K562 (cell line): ENCODE measurements around the gene NKD1. TPM values are rescaled to one million over a fixed set of nuclear protein-coding genes. Genes with fewer than 3 reads are reported as not detected.

Experiments
- ATAC-seq: fragments of 200-7000 bp; cut with Tn5 transposase; 3 replicates; pipeline ENCODE4 v1.9.1; 2020; ENCODE audit warnings: moderate library complexity
- BruUV-seq: library from RNA; stranded (reverse); fragments of 400-500 nt; replicated peaks from 2 replicates; lab custom pipeline; 2021; lab: Mats Ljungman, UMichigan
- CTCF ChIA-PET: fragments of 300-600 bp; formaldehyde crosslinking; extraction: SDS; loops from one replicate; lab custom pipeline; 2021; ENCODE audit warnings: low intra/inter-chr PET ratio; lab: Yijun Ruan, JAX
- POLR2A ChIA-PET: fragments of 300-600, 350-650 bp; sonication (Branson Sonifier 250); formaldehyde crosslinking; extraction: SDS; loops from one replicate; lab custom pipeline; 2021; ENCODE audit warnings: antibody characterized with exemption, inconsistent platforms; lab: Yijun Ruan, JAX
- DNase-seq, 4 experiments: peaks; one replicate each; pipeline versions ENCODE4 v3.0.0 to v3.0.0-alpha.2; 2011 to 2018; ENCODE audit warnings: low spot score in 3 of 4, mixed read lengths in 3 of 4; ENCODE audit errors: extremely low read depth in 1 of 4
- FAIRE-seq: peaks from 2 replicates; lab custom pipeline; 2011; peaks lifted over from hg19 to GRCh38; lab: Jason Lieb, UNC
- H2AFZ ChIP-seq: 2 replicates; pipeline ENCODE4 v1.6.0; 2011; ENCODE audit warnings: low read depth, low read length, control low read depth, inconsistent platforms
- H3K27ac ChIP-seq: fragments of 200-600 bp; 3 replicates; pipeline ENCODE4 v1.8.0; 2011; ENCODE audit warnings: low read depth, mild to moderate bottlenecking, control low read depth, inconsistent platforms, low read length, moderate library complexity, mixed read lengths; ENCODE audit errors: extremely low read depth
- H3K27me3 ChIP-seq, 2 experiments: fragments of 300-600 bp in 1 of 2; 2 replicates in 1 of 2; 3 replicates in 1 of 2; pipeline versions ENCODE4 v1.6.0 to v1.8.0; 2011; ENCODE audit warnings: inconsistent platforms in 2 of 2, low read length in 2 of 2, mild to moderate bottlenecking in 1 of 2, mixed read lengths in 1 of 2, moderate library complexity in 1 of 2; ENCODE audit not compliant: control insufficient read depth in 2 of 2, insufficient read depth in 2 of 2
- H3K36me3 ChIP-seq: fragments of 300-600 bp; 3 replicates; pipeline ENCODE4 v1.8.0; 2011; ENCODE audit warnings: mild to moderate bottlenecking, low read length, inconsistent platforms; ENCODE audit not compliant: control insufficient read depth, insufficient read depth
- H3K4me1 ChIP-seq, 2 experiments: fragments of 200-600 bp in 1 of 2; replicated peaks in 1 of 2; 2 replicates in 1 of 2; 3 replicates in 1 of 2; pipeline versions ENCODE4 v1.5.1 to v1.8.0; 2011; ENCODE audit warnings: inconsistent platforms in 2 of 2, low read length in 2 of 2, mild to moderate bottlenecking in 1 of 2, mixed read lengths in 1 of 2, moderate library complexity in 1 of 2; ENCODE audit not compliant: control insufficient read depth in 2 of 2, insufficient read depth in 2 of 2
- H3K4me2 ChIP-seq: 2 replicates; pipeline ENCODE4 v1.6.1; 2011; ENCODE audit warnings: low read length, control low read depth, inconsistent platforms, mixed read lengths; ENCODE audit not compliant: insufficient read depth
- H3K4me3 ChIP-seq: fragments of 200-600 bp; sonication (generic), shearing (Covaris generic); 2 replicates; pipeline ENCODE4 v1.5.1; 2016; ENCODE audit warnings: control low read depth, inconsistent platforms
- H3K79me2 ChIP-seq: fragments of 200-600 bp; 3 replicates; pipeline ENCODE4 v1.8.0; 2011; ENCODE audit warnings: low read length, inconsistent platforms; ENCODE audit not compliant: control insufficient read depth, insufficient read depth
- H3K9ac ChIP-seq, 2 experiments: 2 replicates each; pipeline versions ENCODE4 v1.6.0 to v1.6.1; 2011; ENCODE audit warnings: low read depth in 2 of 2, low read length in 2 of 2, control low read depth in 1 of 2, inconsistent platforms in 1 of 2, mild to moderate bottlenecking in 1 of 2, mixed read lengths in 1 of 2; ENCODE audit not compliant: insufficient read depth in 1 of 2
- H3K9me1 ChIP-seq: one replicate; pipeline ENCODE4 v1.6.0; 2011; ENCODE audit warnings: inconsistent platforms, mild to moderate bottlenecking, low read length, moderate library complexity; ENCODE audit not compliant: control insufficient read depth, insufficient read depth
- H3K9me3 ChIP-seq: replicated peaks from 2 replicates; pipeline ENCODE4 v1.5.1; 2011; ENCODE audit warnings: low read depth, low read length, inconsistent platforms; ENCODE audit not compliant: control insufficient read depth, insufficient read depth
- H4K20me1 ChIP-seq: replicated peaks from 2 replicates; pipeline ENCODE4 v1.6.1; 2011; ENCODE audit warnings: low read length, inconsistent platforms, mixed read lengths; ENCODE audit not compliant: control insufficient read depth, insufficient read depth
- EGR1 ChIP-seq: fragments of 450-650 bp; conservative IDR thresholded peaks from 2 replicates; pipeline ENCODE4 v1.6.1; 2017; ENCODE audit warnings: mild to moderate bottlenecking
- HEY1 ChIP-seq: fragments of 250-450 bp; sonication (Bioruptor Pico); IDR thresholded peaks from 2 replicates; pipeline ENCODE4 v1.5.0; 2020; ENCODE audit warnings: mild to moderate bottlenecking, moderate library complexity, borderline replicate concordance
- MCM2 ChIP-seq: fragments of 450-650 bp; IDR thresholded peaks from 2 replicates; pipeline ENCODE4 v1.6.1; 2017; ENCODE audit warnings: low read depth, mild to moderate bottlenecking
- MCM5 ChIP-seq: fragments of 450-650 bp; IDR thresholded peaks from 2 replicates; pipeline ENCODE4 v1.6.1; 2016; ENCODE audit warnings: low read depth
- MCM7 ChIP-seq, 2 experiments: fragments of 450-650 bp; IDR thresholded peaks; 2 replicates each; pipeline ENCODE4 v1.6.1; 2016 to 2018
- PTBP1 ChIP-seq: fragments of 200-400 bp; formaldehyde crosslinking; IDR thresholded peaks from 2 replicates; pipeline ENCODE4 v1.6.1; 2017; ENCODE audit warnings: low read depth, low read length
- XRCC4 ChIP-seq: IDR thresholded peaks from one replicate; pipeline ENCODE4 v1.6.1; 2011; ENCODE audit not compliant: insufficient read depth, insufficient read length; ENCODE audit errors: extremely low read depth
- WGBS: fragments of 100-300 bp; shearing (Covaris generic); methylation state at CpG from one replicate; pipeline ENCODE4 v1.1.6; 2016; ENCODE audit warnings: low coverage, mixed read lengths; ENCODE audit not compliant: insufficient coverage; ENCODE audit errors: missing lambda C conversion rate; 5-methylcytosine and 5-hydroxymethylcytosine counted together
- in situ Hi-C: fragments of 300-500 bp; cut with MboI; formaldehyde crosslinking; loops from 4 replicates; pipeline ENCODE4 v1.15.0; 2018; ENCODE audit warnings: inconsistent platforms, mixed read lengths
- intact Hi-C: fragments of 100-400 bp; cut with micrococcal nuclease; formaldehyde crosslinking; loops from 2 replicates; pipeline ENCODE4 v1.14.2; 2022
- polyA plus RNA-seq, 8 experiments: library from polyadenylated mRNA; depleted of rRNA in 4 of 8; stranded (reverse) in 5 of 8; unstranded in 3 of 8; fragments of >200 nt; fragmentation: Nextera tagmentation in 2 of 8; fragmentation: Illumina TruSeq in 1 of 8; extraction: Ambion mirVana in 2 of 8; extraction: Trizol in 1 of 8; gene quantifications; 2 replicates each; pipeline versions ENCODE4 v1.2.1 to v1.2.3, GENCODE V29; 2011 to 2014; ENCODE audit warnings: inconsistent platforms in 1 of 8, missing spikeins in 1 of 8
- total RNA-seq, 7 experiments: library from RNA; depleted of rRNA in 6 of 7; stranded (reverse); fragments of >200 nt in 6 of 7; fragmentation: Illumina TruSeq in 2 of 7; extraction: Trizol in 2 of 7; gene quantifications; 2 replicates each; pipeline versions ENCODE4 v1.2.1 to v1.2.3, GENCODE V29; 2011 to 2021; ENCODE audit warnings: low replicate concordance in 1 of 7
- TF ChIP-seq, protein P1 (sequence below): sonication (generic); formaldehyde crosslinking; IDR thresholded peaks from 2 replicates; pipeline ENCODE4 v1.8.0; 2023; ENCODE audit warnings: missing genetic modification reagents, mild to moderate bottlenecking, borderline replicate concordance

NKD1 gene
- total and polyA plus RNA-seq, 9 of the 15 experiments (the other 6 are each of a cell fraction or from before 2014, with no cell fraction given), result under 0.01 to 0.24 (median 0.04) TPM; not detected in 2

DNA sequence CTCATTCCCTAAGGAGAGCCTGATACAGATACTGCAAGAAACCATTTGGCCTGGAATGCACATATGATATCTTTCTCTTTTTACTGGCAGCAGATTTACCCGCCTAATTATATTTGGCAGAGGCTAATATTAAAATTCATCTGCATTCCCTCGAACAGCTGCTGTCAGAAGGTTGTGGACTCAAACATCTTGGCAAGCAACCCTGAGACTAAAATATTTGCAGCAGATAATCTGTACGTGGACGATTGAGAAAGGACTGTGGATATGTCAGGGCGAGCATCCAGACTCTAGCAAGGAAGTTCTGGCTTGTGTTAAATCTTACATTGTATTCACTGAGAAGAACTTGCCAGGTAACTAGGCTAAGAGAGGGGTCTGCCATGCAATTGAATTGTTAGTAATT lies 67.7 kb downstream of the NKD1 start:
- H3K9me1 ChIP-seq, result no peaks in the 10 kb centered on the region
- CTCF ChIA-PET, result no interaction called here
- no peaks in the 10 kb centered on the region for H3K9me3 ChIP-seq
- peaks cover 17% of the 10 kb centered on the region; the same call in 1 of the 2 replicates for H4K20me1 ChIP-seq
- no TSS peak for BruUV-seq
- WGBS, result 1% methylated on average over 5 of the region's 5 CpGs
- POLR2A ChIA-PET, result no interaction called here
- H3K27ac ChIP-seq, result no peak overlapping the region
- intact Hi-C loops, result no loop called here
- TF ChIP-seq EGR1, result no peak
- TF ChIP-seq MCM2, result no peak
- TF ChIP-seq PTBP1, result no peak
- TF ChIP-seq, protein P1, sequence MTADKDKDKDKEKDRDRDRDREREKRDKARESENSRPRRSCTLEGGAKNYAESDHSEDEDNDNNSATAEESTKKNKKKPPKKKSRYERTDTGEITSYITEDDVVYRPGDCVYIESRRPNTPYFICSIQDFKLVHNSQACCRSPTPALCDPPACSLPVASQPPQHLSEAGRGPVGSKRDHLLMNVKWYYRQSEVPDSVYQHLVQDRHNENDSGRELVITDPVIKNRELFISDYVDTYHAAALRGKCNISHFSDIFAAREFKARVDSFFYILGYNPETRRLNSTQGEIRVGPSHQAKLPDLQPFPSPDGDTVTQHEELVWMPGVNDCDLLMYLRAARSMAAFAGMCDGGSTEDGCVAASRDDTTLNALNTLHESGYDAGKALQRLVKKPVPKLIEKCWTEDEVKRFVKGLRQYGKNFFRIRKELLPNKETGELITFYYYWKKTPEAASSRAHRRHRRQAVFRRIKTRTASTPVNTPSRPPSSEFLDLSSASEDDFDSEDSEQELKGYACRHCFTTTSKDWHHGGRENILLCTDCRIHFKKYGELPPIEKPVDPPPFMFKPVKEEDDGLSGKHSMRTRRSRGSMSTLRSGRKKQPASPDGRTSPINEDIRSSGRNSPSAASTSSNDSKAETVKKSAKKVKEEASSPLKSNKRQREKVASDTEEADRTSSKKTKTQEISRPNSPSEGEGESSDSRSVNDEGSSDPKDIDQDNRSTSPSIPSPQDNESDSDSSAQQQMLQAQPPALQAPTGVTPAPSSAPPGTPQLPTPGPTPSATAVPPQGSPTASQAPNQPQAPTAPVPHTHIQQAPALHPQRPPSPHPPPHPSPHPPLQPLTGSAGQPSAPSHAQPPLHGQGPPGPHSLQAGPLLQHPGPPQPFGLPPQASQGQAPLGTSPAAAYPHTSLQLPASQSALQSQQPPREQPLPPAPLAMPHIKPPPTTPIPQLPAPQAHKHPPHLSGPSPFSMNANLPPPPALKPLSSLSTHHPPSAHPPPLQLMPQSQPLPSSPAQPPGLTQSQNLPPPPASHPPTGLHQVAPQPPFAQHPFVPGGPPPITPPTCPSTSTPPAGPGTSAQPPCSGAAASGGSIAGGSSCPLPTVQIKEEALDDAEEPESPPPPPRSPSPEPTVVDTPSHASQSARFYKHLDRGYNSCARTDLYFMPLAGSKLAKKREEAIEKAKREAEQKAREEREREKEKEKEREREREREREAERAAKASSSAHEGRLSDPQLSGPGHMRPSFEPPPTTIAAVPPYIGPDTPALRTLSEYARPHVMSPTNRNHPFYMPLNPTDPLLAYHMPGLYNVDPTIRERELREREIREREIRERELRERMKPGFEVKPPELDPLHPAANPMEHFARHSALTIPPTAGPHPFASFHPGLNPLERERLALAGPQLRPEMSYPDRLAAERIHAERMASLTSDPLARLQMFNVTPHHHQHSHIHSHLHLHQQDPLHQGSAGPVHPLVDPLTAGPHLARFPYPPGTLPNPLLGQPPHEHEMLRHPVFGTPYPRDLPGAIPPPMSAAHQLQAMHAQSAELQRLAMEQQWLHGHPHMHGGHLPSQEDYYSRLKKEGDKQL (CRISPR knock-in tag), result no peak
- no peak for TF ChIP-seq XRCC4
- no peak for TF ChIP-seq HEY1 (CRISPR knock-in tag)
- TF ChIP-seq MCM5, result no peak
- no peak for TF ChIP-seq MCM7 (IDR thresholded peaks at IDR 0.05)
- in situ Hi-C loops, result no loop called here
- no peak for DNase-seq
- FAIRE-seq, result no peak
- H3K27me3 ChIP-seq, result peaks cover 28 to 47% of the 10 kb centered on the region in 2 experiments; a peak in 4 of 5 replicates
- H3K9ac ChIP-seq, result no peak overlapping the region
- H3K79me2 ChIP-seq, result no peaks in the 10 kb centered on the region
- H3K4me1 ChIP-seq, result peaks cover 0 to 6% of the 10 kb centered on the region in 2 experiments; a peak in 1 of 5 replicates
- H3K36me3 ChIP-seq, result no peaks in the 10 kb centered on the region
- no peak overlapping the region for H3K4me3 ChIP-seq
- no peak overlapping the region for H3K4me2 ChIP-seq
- H2AFZ ChIP-seq, result no peak overlapping the region
- ATAC-seq, result no peak
